Forelimb muscle (tissue), 1 donor: ENCODE measurements around the gene RPS6KC1. TPM values are rescaled to one million over a fixed set of nuclear protein-coding genes. Genes with fewer than 3 reads are reported as not detected.
"Not testable (repeated sequence)": the region's sequence is repeated elsewhere in the genome, so short reads cannot be mapped to it uniquely, and the experiment has no call there.

Experiments used
- DNase-seq: peaks from one replicate; pipeline ENCODE4 v3.0.0-alpha.2; 2013; ENCODE audit warnings: low read depth
- polyA plus RNA-seq: library from polyadenylated mRNA; unstranded; fragments of 120-200 nt; gene quantifications from one replicate; pipeline ENCODE4 v1.2.1, GENCODE V29; 2013; ENCODE audit not compliant: insufficient read length

The RPS6KC1 gene
- polyA plus RNA-seq, 1 donor: 17.2 TPM

GRCh38 chr1:213106298-213106697 lies 55.3 kb downstream of the RPS6KC1 start:
- no peak for DNase-seq

GRCh38 chr1:213107613-213108012 lies 56.6 kb downstream of the RPS6KC1 start:
- no peak for DNase-seq

GRCh38 chr1:213110349-213111300 lies 59.6 kb downstream of the RPS6KC1 start:
- DNase-seq: no peak

GRCh38 chr1:213111502-213111901 lies 60.5 kb downstream of the RPS6KC1 start:
- DNase-seq: no peak

GRCh38 chr1:213112723-213113122 lies 61.7 kb downstream of the RPS6KC1 start:
- DNase-seq: not testable (repeated sequence)

- not testable (repeated sequence) for DNase-seq
Observed at GRCh38 chr1:213117699-213118180, 66.7 kb downstream of the RPS6KC1 start.

- no peak for DNase-seq
Observed at GRCh38 chr1:213119794-213120193, 68.8 kb downstream of the RPS6KC1 start.

GRCh38 chr1:213120386-213120785 lies 69.3 kb downstream of the RPS6KC1 start:
- DNase-seq: no peak

- no peak for DNase-seq
Observed at GRCh38 chr1:213120961-213121360, 69.9 kb downstream of the RPS6KC1 start.

- peak; percentile 13 for DNase-seq
Observed at GRCh38 chr1:213122514-213122929, 71.5 kb downstream of the RPS6KC1 start.

GRCh38 chr1:213123087-213123486 lies 72.0 kb downstream of the RPS6KC1 start:
- no peak for DNase-seq

GRCh38 chr1:213123536-213123935 lies 72.5 kb downstream of the RPS6KC1 start:
- DNase-seq: no peak

- no peak for DNase-seq
Observed at GRCh38 chr1:213124590-213124989, 73.5 kb downstream of the RPS6KC1 start.

GRCh38 chr1:213125643-213126042 lies 74.6 kb downstream of the RPS6KC1 start:
- no peak for DNase-seq

- no peak for DNase-seq
Observed at GRCh38 chr1:213127074-213127473, 76.0 kb downstream of the RPS6KC1 start.

- DNase-seq: no peak
Observed at GRCh38 chr1:213131851-213132655, 81.0 kb downstream of the RPS6KC1 start.

GRCh38 chr1:213135572-213135971 lies 84.5 kb downstream of the RPS6KC1 start:
- DNase-seq: no peak

GRCh38 chr1:213136190-213136917 lies 85.3 kb downstream of the RPS6KC1 start:
- no peak for DNase-seq

GRCh38 chr1:213138391-213138790 lies 87.3 kb downstream of the RPS6KC1 start:
- no peak for DNase-seq

GRCh38 chr1:213138892-213139291 lies 87.9 kb downstream of the RPS6KC1 start:
- DNase-seq: no peak

- no peak for DNase-seq
Observed at GRCh38 chr1:213148905-213149304, 97.9 kb downstream of the RPS6KC1 start.

GRCh38 chr1:213150090-213150489 lies 99.0 kb downstream of the RPS6KC1 start:
- not testable (repeated sequence) for DNase-seq
